Fibroblast of lung (primary cell): ENCODE results near the gene CAMK1D.

Experiments
- EZH2 ChIP-seq: IDR thresholded peaks from 2 replicates; pipeline ENCODE4 v1.5.1; 2012; ENCODE audit warnings: low read length, control low read depth, mild to moderate bottlenecking; ENCODE audit errors: missing control alignments
- TF ChIP-seq, protein P1 (sequence below), 2 donors: IDR thresholded peaks in 1 of 2; conservative IDR thresholded peaks in 1 of 2; 1 replicate in 1 of 2; 2 replicates in 1 of 2; pipeline ENCODE4 v1.5.1; 2011 to 2012; ENCODE audit warnings: low read length in 2 of 2, control low read depth in 1 of 2, inconsistent platforms in 1 of 2, low read depth in 1 of 2, mild to moderate bottlenecking in 1 of 2

DNA sequence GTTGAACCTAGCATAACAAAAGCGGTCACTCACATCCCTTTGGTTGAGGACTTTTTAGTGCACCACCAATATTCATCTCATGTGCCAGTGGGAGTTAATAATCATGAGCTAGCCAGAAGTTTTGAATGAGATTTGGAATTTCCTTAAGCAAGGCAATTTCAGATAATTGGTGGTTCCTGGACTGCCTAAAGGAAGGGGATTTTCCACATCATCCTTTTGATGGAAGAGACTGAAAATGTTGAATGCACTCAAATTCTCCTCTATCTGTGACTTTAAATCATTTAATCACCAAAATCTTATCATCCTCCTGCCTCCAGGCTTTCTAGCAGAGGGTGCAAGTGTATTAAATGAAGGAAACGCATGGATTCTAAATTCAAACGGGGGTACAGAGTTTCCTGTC, 391.5 kb downstream of the CAMK1D start:
- TF ChIP-seq, protein P1, sequence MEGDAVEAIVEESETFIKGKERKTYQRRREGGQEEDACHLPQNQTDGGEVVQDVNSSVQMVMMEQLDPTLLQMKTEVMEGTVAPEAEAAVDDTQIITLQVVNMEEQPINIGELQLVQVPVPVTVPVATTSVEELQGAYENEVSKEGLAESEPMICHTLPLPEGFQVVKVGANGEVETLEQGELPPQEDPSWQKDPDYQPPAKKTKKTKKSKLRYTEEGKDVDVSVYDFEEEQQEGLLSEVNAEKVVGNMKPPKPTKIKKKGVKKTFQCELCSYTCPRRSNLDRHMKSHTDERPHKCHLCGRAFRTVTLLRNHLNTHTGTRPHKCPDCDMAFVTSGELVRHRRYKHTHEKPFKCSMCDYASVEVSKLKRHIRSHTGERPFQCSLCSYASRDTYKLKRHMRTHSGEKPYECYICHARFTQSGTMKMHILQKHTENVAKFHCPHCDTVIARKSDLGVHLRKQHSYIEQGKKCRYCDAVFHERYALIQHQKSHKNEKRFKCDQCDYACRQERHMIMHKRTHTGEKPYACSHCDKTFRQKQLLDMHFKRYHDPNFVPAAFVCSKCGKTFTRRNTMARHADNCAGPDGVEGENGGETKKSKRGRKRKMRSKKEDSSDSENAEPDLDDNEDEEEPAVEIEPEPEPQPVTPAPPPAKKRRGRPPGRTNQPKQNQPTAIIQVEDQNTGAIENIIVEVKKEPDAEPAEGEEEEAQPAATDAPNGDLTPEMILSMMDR (conservative IDR thresholded peaks at IDR 0.05 in 1 of 2, IDR thresholded peaks at IDR 0.05 in 1 of 2; ENCODE audit: low read depth in 1 of 2, low read length in 2 of 2), result no peak
- no peak for TF ChIP-seq EZH2
